Vagina (tissue), 2 donors: ENCODE results near the gene TRPM5.

Experiments
- CTCF ChIP-seq, 3 experiments: fragments of 450-650 bp in 2 of 3; fragments of 200-600 bp in 1 of 3; sonication (generic) in 1 of 3; IDR thresholded peaks; one replicate each; pipeline ENCODE4 v1.5.1; 2017 to 2019; ENCODE audit warnings: antibody characterized with exemption in 3 of 3, mild to moderate bottlenecking in 2 of 3, moderate library complexity in 2 of 3
- POLR2A ChIP-seq, 2 donors: fragments of 450-650 bp; IDR thresholded peaks; one replicate each; pipeline ENCODE4 v1.6.1; 2017; ENCODE audit warnings: antibody characterized with exemption in 2 of 2, mild to moderate bottlenecking in 2 of 2, moderate library complexity in 2 of 2

DNA sequence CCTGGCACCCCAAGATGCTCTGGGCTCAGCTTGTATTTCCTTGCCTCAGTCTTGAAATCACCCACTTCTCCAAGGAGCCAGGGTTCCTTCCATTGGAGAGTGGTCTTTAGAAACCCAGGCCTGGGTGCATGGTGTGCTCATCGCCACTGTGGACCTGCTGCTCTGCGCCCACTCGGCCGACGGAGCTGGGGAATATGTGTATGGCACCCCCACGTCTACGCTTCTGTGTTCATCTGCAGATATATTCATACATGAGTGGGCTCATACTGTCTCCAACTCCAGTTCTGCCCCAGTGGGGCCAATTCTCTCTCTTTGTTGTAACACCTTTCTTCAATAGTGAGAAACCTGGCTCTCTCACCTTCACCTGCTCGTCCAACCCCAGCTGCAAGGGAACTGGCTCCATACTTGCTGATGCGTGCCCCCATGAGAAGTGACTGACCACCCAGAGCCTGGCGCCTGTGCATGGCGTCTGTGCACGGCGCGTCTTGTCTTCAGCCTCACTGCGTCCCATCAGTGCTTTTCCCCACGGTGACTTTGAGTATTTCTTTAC lies 40.3 kb upstream of the TRPM5 start:
- TF ChIP-seq POLR2A (IDR thresholded peaks at IDR 0.05) (no peak), CTCF (IDR thresholded peaks at IDR 0.05) (no peak)
